IMR-90 (cell line): Measurements from ENCODE around the gene NEDD4L. TPM values are rescaled to one million over a fixed set of nuclear protein-coding genes. Genes with fewer than 3 reads are reported as not detected.

Experiments
- ATAC-seq: fragments of 200-7000 bp; cut with Tn5 transposase; 2 replicates; pipeline ENCODE4 v1.9.1; 2020; ENCODE audit warnings: low read depth, mild to moderate bottlenecking, moderate library complexity
- BruUV-seq: library from RNA; stranded (reverse); fragments of 400-500 nt; replicated peaks from 2 replicates; lab custom pipeline; 2021; lab: Mats Ljungman, UMichigan
- CTCF ChIA-PET: fragments of 300-600 bp; formaldehyde crosslinking; extraction: SDS; loops from one replicate; lab custom pipeline; 2021; ENCODE audit warnings: antibody characterized with exemption; lab: Yijun Ruan, JAX
- POLR2A ChIA-PET: fragments of 300-600 bp; sonication (Branson Sonifier 250); formaldehyde crosslinking; loops from one replicate; lab custom pipeline; 2022; ENCODE audit warnings: antibody characterized with exemption; ENCODE audit not compliant: unreplicated experiment; lab: Charles Lee
- DNase-seq: peaks from one replicate; pipeline ENCODE4 v3.0.0; 2013
- H2AFZ ChIP-seq: replicated peaks from 2 replicates; pipeline ENCODE3; 2013; ENCODE audit warnings: low read length, mild to moderate bottlenecking; ENCODE audit not compliant: poor library complexity
- H2AK5ac ChIP-seq: 2 replicates; pipeline ENCODE4 v1.6.1; 2013; ENCODE audit warnings: low read depth, low read length, inconsistent platforms
- H2AK9ac ChIP-seq: replicated peaks from 2 replicates; pipeline ENCODE3; 2013; ENCODE audit warnings: mild to moderate bottlenecking, low read depth, low read length, moderate library complexity; ENCODE audit not compliant: poor library complexity
- H2BK120ac ChIP-seq: 2 replicates; pipeline ENCODE4 v1.6.1; 2013; ENCODE audit warnings: low read depth, low read length, inconsistent platforms
- H2BK15ac ChIP-seq: 3 replicates; pipeline ENCODE4 v1.6.1; 2013; ENCODE audit warnings: low read depth, low read length, inconsistent platforms
- H2BK20ac ChIP-seq: 2 replicates; pipeline ENCODE4 v1.6.1; 2013; ENCODE audit warnings: low read depth, mild to moderate bottlenecking, inconsistent platforms, low read length, moderate library complexity
- H2BK5ac ChIP-seq: 2 replicates; pipeline ENCODE4 v1.6.1; 2013; ENCODE audit warnings: mild to moderate bottlenecking, low read depth, low read length, inconsistent platforms; ENCODE audit not compliant: poor library complexity, severe bottlenecking
- H3K14ac ChIP-seq: replicated peaks from 2 replicates; pipeline ENCODE4 v1.6.1; 2013; ENCODE audit warnings: low read depth, low read length, inconsistent platforms
- H3K18ac ChIP-seq: 2 replicates; pipeline ENCODE4 v1.6.1; 2013; ENCODE audit warnings: low read depth, low read length, control low read depth
- H3K23ac ChIP-seq: 2 replicates; pipeline ENCODE4 v1.6.1; 2013; ENCODE audit warnings: low read depth, low read length, inconsistent platforms
- H3K27ac ChIP-seq: 2 replicates; pipeline ENCODE4 v1.5.1; 2013; ENCODE audit warnings: mild to moderate bottlenecking, control low read depth, low read length; ENCODE audit not compliant: insufficient read depth
- H3K27me3 ChIP-seq: 2 replicates; pipeline ENCODE4 v1.6.1; 2013; ENCODE audit warnings: low read length; ENCODE audit not compliant: control insufficient read depth, insufficient read depth
- H3K36me3 ChIP-seq: 2 replicates; pipeline ENCODE4 v1.6.1; 2013; ENCODE audit warnings: low read length, mixed read lengths; ENCODE audit not compliant: control insufficient read depth, insufficient read depth
- H3K4ac ChIP-seq: 2 replicates; pipeline ENCODE4 v1.6.1; 2013; ENCODE audit warnings: low read depth, low read length, inconsistent platforms
- H3K4me1 ChIP-seq: 2 replicates; pipeline ENCODE4 v1.6.1; 2013; ENCODE audit warnings: low read length, mixed read lengths; ENCODE audit not compliant: control insufficient read depth, insufficient read depth
- H3K4me2 ChIP-seq: 2 replicates; pipeline ENCODE4 v1.6.1; 2013; ENCODE audit warnings: low read depth, mild to moderate bottlenecking, control low read depth, low read length, moderate library complexity
- H3K4me3 ChIP-seq: 2 replicates; pipeline ENCODE4 v1.5.1; 2013; ENCODE audit warnings: low read depth, mild to moderate bottlenecking, control low read depth, low read length, moderate library complexity; ENCODE audit not compliant: insufficient read depth
- H3K56ac ChIP-seq: 2 replicates; pipeline ENCODE4 v1.6.1; 2013; ENCODE audit warnings: low read length, inconsistent platforms; ENCODE audit not compliant: insufficient read depth; ENCODE audit errors: extremely low read depth
- H3K79me1 ChIP-seq, 2 experiments: 2 replicates each; pipeline ENCODE4 v1.6.1; 2013; ENCODE audit warnings: low read length in 2 of 2, inconsistent platforms in 1 of 2, low read depth in 1 of 2
- H3K9ac ChIP-seq: 2 replicates; pipeline ENCODE4 v1.6.1; 2013; ENCODE audit warnings: low read depth, low read length, control low read depth
- H3K9me1 ChIP-seq: 2 replicates; pipeline ENCODE4 v1.6.1; 2013; ENCODE audit warnings: low read length, inconsistent platforms; ENCODE audit not compliant: insufficient read depth
- H3K9me3 ChIP-seq: 2 replicates; pipeline ENCODE4 v1.6.1; 2013; ENCODE audit warnings: low read length; ENCODE audit not compliant: control insufficient read depth, insufficient read depth
- H4K20me1 ChIP-seq: 2 replicates; pipeline ENCODE4 v1.6.1; 2013; ENCODE audit warnings: low read length, inconsistent platforms; ENCODE audit not compliant: insufficient read depth
- H4K5ac ChIP-seq: 2 replicates; pipeline ENCODE4 v1.6.1; 2013; ENCODE audit warnings: mild to moderate bottlenecking, low read depth, low read length, control low read depth
- H4K8ac ChIP-seq, 2 experiments: 2 replicates each; pipeline ENCODE4 v1.6.1; 2013; ENCODE audit warnings: low read depth in 2 of 2, low read length in 2 of 2, control low read depth in 1 of 2, inconsistent platforms in 1 of 2
- H4K91ac ChIP-seq: 2 replicates; pipeline ENCODE4 v1.6.1; 2013; ENCODE audit warnings: low read depth, low read length, inconsistent platforms; ENCODE audit not compliant: insufficient read depth
- BHLHE40 ChIP-seq: fragments of 150-350 bp; IDR thresholded peaks from 2 replicates; pipeline ENCODE4 v1.6.1; 2016; ENCODE audit warnings: mild to moderate bottlenecking, low read depth, low read length
- CEBPB ChIP-seq: IDR thresholded peaks from 2 replicates; pipeline ENCODE4 v1.6.1; 2012; ENCODE audit warnings: low read depth, low read length, improper control_type of control experiment
- CTCF ChIP-seq: conservative IDR thresholded peaks from 2 replicates; pipeline ENCODE4 v1.5.1; 2012; ENCODE audit warnings: mild to moderate bottlenecking, low read depth, low read length, improper control_type of control experiment
- ELK1 ChIP-seq: fragments of 150-350 bp; IDR thresholded peaks from 2 replicates; pipeline ENCODE4 v1.6.1; 2016; ENCODE audit warnings: low read depth, mild to moderate bottlenecking, low read length, moderate library complexity, borderline replicate concordance
- FOS ChIP-seq: fragments of 150-350 bp; IDR thresholded peaks from 2 replicates; pipeline ENCODE4 v1.6.1; 2016; ENCODE audit warnings: low read depth, low read length
- MAFK ChIP-seq: IDR thresholded peaks from 2 replicates; pipeline ENCODE4 v1.6.1; 2012; ENCODE audit warnings: low read depth, low read length, improper control_type of control experiment
- MAZ ChIP-seq: IDR thresholded peaks from 2 replicates; pipeline ENCODE4 v1.6.1; 2012; ENCODE audit warnings: low read depth, mild to moderate bottlenecking, low read length, improper control_type of control experiment, moderate library complexity, borderline replicate concordance
- NFE2L2 ChIP-seq: fragments of 150-350 bp; IDR thresholded peaks from 2 replicates; pipeline ENCODE4 v1.6.1; 2016; ENCODE audit warnings: low read depth, mild to moderate bottlenecking, low read length
- POLR2A ChIP-seq: IDR thresholded peaks from 2 replicates; pipeline ENCODE4 v1.6.1; 2012; ENCODE audit warnings: mild to moderate bottlenecking, low read depth, low read length
- RAD21 ChIP-seq: IDR thresholded peaks from 2 replicates; pipeline ENCODE4 v1.6.1; 2012; ENCODE audit warnings: low read length, improper control_type of control experiment
- RCOR1 ChIP-seq: IDR thresholded peaks from 2 replicates; pipeline ENCODE4 v1.6.1; 2012; ENCODE audit warnings: mild to moderate bottlenecking, low read length, improper control_type of control experiment; ENCODE audit not compliant: insufficient replicate concordance
- RFX5 ChIP-seq: IDR thresholded peaks from 2 replicates; pipeline ENCODE4 v1.8.0; 2012; ENCODE audit warnings: low read depth, mild to moderate bottlenecking, low read length, moderate library complexity
- USF2 ChIP-seq: fragments of 150-350 bp; IDR thresholded peaks from 2 replicates; pipeline ENCODE4 v1.6.1; 2017; ENCODE audit warnings: mild to moderate bottlenecking, antibody characterized with exemption, low read length, low read depth
- WGBS, 2 experiments: methylation state at CpG; one replicate each; pipeline versions ENCODE4 v1.1.5 to v1.1.7; 2013; ENCODE audit warnings: missing lambda C conversion rate in 2 of 2; ENCODE audit not compliant: insufficient read length in 1 of 2; ENCODE audit errors: extremely low coverage in 2 of 2; 5-methylcytosine and 5-hydroxymethylcytosine counted together
- dilution Hi-C: fragments of 300-500 bp; cut with HindIII; formaldehyde crosslinking; loops from one replicate; pipeline ENCODE4 v1.14.3; 2018; ENCODE audit warnings: low sequenced_read_pairs; ENCODE audit not compliant: unreplicated experiment
- in situ Hi-C: fragments of 300-500 bp; cut with MboI; formaldehyde crosslinking; loops from 3 replicates; pipeline ENCODE4 v1.14.3; 2019; ENCODE audit warnings: low sequenced_read_pairs, inconsistent platforms, mixed read lengths
- intact Hi-C: fragments of 100-400 bp; cut with micrococcal nuclease; formaldehyde crosslinking; loops from 2 replicates; pipeline ENCODE4 v1.10.0; 2022
- polyA plus RNA-seq, 3 experiments: library from polyadenylated mRNA; depleted of rRNA; stranded (reverse); fragments of >200 nt; gene quantifications; 2 replicates each; pipeline ENCODE4 v1.2.3, GENCODE V29; 2012; ENCODE audit warnings: low replicate concordance in 1 of 3
- total RNA-seq: library from RNA; depleted of rRNA; stranded (reverse); fragments of >200 nt; gene quantifications from 2 replicates; pipeline ENCODE4 v1.2.3, GENCODE V29; 2012

Gene NEDD4L
- total and polyA plus RNA-seq, 2 of the 4 experiments (the other 2 are of a cell fraction) = 10.0 to 10.9 TPM

DNA sequence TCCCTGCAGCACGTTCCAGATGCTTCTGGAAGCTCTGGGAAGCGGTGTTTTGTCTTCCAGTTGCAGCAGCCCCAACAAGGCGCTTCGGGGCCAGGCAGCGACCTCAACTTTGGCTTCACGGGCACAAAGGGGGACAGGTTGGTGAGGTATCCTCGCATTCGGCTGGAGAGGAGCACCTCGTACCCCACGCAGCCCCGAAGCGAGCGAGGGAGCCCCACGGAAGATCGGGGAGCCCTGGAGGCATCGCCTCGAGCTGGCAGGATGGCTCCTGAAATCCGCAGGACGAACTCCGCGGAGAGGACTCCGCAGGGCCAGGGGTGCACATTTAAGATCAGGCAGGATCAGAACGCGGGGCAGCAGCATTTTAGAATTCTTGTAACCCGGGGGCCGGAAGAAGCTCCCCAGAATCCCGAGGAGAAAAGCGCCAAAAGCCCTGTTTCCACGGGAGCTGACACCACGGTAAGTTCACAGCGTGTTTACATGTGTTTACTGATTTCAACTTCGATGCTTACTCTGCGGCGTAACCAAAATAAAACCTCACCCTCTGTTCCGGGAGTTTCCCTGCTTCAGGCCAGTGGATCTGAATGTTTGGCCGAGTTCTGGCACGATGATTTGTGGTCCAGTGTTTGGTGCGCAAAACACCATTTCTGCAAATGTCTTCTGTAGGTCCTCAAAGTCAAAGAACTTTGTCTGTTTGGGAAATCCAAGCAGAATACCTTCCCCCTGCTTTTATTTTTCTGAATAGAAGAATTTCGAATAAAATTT is 212.5 kb downstream of the NEDD4L start:
- H2AFZ ChIP-seq = no peak overlapping the region
- H4K8ac ChIP-seq = no peak overlapping the region
- no peak overlapping the region for H4K5ac ChIP-seq
- in situ Hi-C loops (no loop called here), intact Hi-C loops (no loop called here), dilution Hi-C loops (no loop called here)
- peaks cover 1% of the 10 kb centered on the region for H3K36me3 ChIP-seq
- H2AK5ac ChIP-seq = no peak overlapping the region
- peaks cover 9% of the 10 kb centered on the region; the same call in 1 of the 2 replicates for H3K4me1 ChIP-seq
- H2BK15ac ChIP-seq = no peak overlapping the region
- BruUV-seq = no TSS peak
- no peak for TF ChIP-seq CTCF
- TF ChIP-seq ELK1 = no peak
- TF ChIP-seq RAD21 = no peak
- no peak for TF ChIP-seq CEBPB
- TF ChIP-seq MAFK = no peak
- no peak for TF ChIP-seq BHLHE40
- no peak for TF ChIP-seq POLR2A
- no peak for TF ChIP-seq RCOR1
- TF ChIP-seq MAZ = no peak
- no peak for TF ChIP-seq NFE2L2
- TF ChIP-seq FOS = no peak
- no peak for TF ChIP-seq USF2
- no peak for TF ChIP-seq RFX5
- no peaks in the 10 kb centered on the region for H3K9me3 ChIP-seq
- no peak overlapping the region for H3K27ac ChIP-seq
- no peak overlapping the region for H3K4ac ChIP-seq
- H3K56ac ChIP-seq = no peak overlapping the region
- no peak overlapping the region for H2BK5ac ChIP-seq
- H3K18ac ChIP-seq = no peak overlapping the region
- no peak overlapping the region for H2BK20ac ChIP-seq
- ChIA-PET POLR2A (no interaction called here), CTCF (no interaction called here)
- no peak overlapping the region for H2AK9ac ChIP-seq
- ATAC-seq (no peak), DNase-seq (no peak)
- H3K4me3 ChIP-seq = no peak overlapping the region
- H3K14ac ChIP-seq = no peak overlapping the region
- no peak overlapping the region for H3K4me2 ChIP-seq
- 95% methylated on average over 23 of the region's 39 CpGs; no CpG with 5 or more reads in 1 of the 2 experiments for WGBS, 2 experiments
- H3K79me1 ChIP-seq = no peaks in the 10 kb centered on the region
- H3K27me3 ChIP-seq = no peaks in the 10 kb centered on the region
- no peaks in the 10 kb centered on the region for H4K20me1 ChIP-seq
- no peak overlapping the region for H4K91ac ChIP-seq
- H3K9me1 ChIP-seq = no peaks in the 10 kb centered on the region
- H3K23ac ChIP-seq = no peak overlapping the region
- no peak overlapping the region for H2BK120ac ChIP-seq
- no peak overlapping the region for H3K9ac ChIP-seq
